UCSD-AML1 (cell line): ENCODE measurements around the gene IGFBP4.
A peak's percentile ranks its signal among the peaks of the same experiment; 100 is the strongest.

ENCODE experiments used
- DNase-seq: peaks from one replicate; lab custom pipeline; 2025; ENCODE audit not compliant: unreplicated experiment; lab: John Stamatoyannopoulos, UW

IGFBP4 gene

DNA sequence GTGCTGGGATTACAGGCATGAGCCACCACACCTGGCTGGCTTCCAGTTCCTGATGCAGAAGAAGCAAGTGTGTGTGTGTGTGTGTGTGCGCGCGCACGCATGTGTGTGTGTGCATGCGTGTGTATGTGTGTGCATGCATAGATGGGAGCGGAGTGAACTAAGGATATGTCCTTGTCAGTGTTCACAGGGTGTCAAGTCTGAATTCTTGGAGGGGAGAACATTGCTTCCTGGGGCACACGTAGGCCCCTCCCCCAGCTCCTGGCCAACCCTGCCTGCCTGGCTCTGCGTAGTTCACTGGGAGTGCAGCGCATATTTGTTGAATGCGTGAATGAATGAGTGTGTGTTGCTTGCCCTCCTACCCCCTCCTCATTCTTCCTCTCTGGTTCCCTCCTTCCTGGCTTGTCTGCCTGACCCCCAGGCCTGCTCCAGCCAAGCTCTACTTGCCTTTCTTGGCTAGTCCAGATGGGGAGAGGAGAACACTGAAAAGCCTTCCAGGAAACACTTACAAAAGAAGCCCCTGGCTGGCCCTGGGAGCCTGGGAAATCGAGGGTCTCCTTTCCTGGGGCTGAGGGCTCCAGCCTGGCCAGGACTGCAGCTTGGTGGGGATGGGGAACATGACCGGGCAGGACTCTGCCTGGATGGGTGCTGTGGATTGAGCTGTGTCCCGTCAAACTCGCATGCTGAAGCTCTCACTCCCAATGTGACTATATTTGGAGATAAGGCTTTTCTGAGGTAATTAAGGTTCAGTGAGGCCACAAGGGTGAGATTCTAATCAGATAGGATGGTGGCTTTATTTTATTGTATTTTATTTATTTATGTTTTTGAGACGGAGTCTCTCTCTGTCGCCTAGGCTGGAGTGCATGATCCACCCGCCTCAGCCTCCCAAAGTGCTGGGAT is 27.9 kb downstream of the IGFBP4 start:
- DNase-seq: no peak

- DNase-seq: no peak
Measured at GRCh38 chr17:40471846-40472732, 28.8 kb downstream of the IGFBP4 start.

DNA sequence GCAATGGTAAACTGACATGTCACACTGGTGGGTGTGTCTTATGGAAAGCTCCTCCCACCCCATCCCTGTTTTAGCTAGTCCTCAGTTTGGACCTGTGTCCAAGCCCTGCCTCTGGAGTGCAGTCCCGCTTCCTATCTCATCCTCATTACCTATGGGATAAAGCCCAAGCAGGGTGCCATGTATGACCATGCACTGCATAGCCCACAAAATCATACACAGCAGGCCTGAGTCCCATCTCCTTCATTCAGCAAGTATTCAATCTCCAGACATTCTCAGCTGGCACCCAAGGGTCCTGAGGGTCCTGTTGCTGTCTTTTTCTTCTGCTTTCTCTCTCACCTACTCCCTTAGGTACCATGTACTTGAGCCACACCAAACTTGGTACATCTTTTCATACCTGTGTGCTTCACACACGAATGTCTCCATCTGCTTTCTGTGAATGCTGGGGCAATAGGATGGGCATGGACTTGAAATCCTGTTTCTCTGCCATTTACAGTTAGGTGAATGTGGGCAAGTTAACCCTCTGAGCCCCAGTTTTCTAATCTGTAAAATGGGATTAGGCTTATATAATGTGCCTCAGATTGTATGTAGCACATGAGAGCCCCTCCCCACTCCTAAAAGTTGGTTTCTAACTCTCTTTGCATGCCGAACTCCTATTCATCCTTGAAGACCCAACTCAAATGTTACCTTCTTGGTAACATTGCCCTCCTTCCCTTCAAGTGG is 29.6 kb downstream of the IGFBP4 start:
- DNase-seq: no peak

DNA sequence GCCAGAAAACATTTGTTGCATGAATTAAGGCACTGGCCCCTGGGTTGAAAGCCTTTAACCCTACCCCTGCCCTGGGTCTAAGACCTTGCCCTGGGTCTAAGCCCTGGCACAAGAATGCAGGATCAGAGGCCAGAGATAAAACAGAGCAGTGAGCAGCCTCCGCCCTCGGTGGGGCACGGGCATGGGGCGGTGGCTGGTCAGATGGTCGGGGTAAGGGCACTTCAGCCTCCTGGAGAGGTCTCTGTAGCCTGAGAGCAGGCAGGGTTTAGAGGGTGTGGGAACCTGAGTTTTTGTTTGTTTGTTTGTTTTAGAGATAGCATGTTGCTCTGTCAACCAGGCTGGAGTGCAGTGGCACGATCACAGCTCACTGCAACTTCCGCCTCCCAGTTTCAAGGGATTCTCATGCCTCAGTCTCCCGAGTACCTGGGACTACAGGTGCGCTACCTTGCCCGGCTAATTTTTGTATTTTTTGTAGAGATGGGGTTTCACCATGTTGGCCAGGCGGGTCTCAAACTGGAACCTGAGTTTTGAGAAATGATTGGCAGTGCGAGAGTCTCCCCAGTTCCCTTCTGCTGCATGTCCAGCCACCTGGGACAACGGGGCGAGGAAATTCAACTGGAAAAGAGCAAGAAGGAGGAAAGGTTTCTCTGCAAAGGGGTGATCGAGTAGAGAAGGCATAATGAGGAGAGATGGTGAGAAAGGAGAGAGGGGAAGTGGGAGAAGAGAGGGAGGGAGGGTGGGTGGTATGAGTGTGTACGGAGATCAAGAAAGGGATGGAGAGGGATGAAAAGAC is 30.5 kb downstream of the IGFBP4 start:
- DNase-seq: no peak

DNA sequence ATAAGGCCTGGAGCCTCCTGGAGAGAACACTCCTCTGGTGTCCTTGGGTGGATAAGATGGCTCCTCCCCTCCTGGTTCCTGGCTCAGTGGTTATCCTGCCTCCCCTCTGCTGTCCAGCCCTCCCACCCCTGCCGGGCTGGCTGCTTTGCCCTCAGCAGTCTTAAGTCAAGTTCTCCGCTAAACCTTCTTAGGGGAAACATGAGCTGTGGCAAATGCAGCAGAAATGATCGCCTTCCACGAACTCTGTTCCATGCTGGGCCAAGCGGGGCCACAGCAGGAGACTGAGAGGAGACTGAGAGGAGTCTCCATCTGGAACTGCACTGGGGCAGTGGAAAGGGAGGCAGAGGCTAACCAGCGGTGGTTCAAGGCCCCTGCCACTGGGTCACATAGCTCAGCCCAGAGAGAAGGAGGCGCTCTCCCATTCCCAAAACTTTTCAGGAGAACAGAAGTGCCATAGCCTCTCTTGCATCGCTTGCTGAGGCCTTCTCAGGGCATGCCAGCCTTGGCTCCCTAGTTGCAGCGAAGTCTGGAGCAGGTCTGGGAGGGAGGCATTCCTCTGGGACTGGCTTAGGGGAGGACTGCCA is 31.3 kb downstream of the IGFBP4 start:
- no peak for DNase-seq

DNA sequence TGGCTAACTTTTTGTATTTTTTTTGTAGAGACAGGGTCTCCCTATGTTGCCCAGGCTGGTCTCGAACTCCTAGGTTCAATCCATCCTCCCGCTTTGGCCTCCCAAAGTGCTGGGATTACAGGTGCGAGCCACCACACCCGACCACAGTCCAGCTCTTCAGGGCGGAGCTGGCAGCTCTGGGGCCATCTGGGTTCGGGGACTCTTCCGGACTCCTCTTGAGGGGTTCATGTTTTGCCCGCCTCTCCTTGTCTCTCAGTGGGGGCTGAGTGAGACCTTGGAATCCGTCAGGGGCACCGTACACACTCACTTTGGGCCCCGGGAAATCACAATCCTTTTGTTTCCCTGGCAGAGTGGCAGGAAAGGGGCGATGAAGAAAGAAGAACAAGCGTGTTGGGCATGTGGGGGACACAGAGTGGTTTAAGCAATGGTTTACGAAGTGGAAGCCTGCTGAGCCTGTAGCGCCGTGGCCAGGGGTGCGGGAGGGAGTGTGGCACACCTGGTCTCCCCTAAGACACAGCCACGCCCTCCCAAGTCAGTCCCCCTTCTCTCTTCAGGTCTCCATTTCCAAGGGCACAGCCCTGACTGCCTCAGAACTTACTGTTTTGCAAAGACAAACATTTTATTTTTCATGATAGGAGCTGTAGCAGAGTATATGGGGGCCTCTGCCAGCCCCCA is 32.1 kb downstream of the IGFBP4 start:
- DNase-seq: no peak

DNA sequence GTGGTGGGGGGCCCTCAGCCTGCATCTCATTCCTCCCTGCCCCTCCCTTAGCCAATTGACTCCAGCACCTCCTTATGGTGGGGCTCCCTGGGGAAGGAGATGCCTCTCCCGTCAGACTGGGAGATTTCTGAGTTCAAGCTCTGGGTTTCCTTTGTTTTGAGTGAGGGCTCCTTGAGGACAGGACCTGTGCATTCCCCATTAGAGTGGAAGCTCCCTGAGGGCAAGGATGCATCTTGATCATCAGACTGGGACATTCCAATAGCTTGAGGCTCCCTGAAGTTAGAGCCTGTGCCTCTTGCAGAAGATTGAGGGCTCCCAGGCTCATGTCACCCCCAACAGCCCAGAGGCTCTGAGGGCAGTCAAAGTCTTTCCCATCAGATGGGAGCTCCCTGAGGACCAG is 34.5 kb downstream of the IGFBP4 start:
- DNase-seq: no peak

DNA sequence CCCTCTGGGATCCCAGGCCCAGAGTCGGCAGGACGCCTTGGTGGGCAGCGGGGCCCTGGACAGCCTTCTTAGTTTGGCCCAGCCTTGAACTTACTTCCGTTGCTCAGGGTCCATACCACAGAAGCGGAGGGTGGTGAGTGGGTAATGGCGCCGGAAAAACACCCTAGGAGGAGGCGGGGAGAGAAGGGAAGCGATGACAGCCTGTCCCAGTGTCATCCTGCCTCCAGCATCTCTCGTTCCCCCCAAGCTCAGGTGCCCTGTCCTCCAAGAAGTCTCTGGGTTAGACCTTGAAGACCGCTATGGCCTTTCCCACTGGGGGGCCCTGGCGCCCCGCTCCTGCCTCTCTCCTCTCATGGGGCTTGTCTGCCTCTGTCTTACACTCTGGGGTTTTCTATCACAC is 35.2 kb downstream of the IGFBP4 start:
- DNase-seq: no peak

GRCh38 chr17:40479754-40480480 is 36.7 kb downstream of the IGFBP4 start:
- DNase-seq: no peak

GRCh38 chr17:40480501-40481003 is 37.3 kb downstream of the IGFBP4 start:
- DNase-seq: peak; percentile 39

DNA sequence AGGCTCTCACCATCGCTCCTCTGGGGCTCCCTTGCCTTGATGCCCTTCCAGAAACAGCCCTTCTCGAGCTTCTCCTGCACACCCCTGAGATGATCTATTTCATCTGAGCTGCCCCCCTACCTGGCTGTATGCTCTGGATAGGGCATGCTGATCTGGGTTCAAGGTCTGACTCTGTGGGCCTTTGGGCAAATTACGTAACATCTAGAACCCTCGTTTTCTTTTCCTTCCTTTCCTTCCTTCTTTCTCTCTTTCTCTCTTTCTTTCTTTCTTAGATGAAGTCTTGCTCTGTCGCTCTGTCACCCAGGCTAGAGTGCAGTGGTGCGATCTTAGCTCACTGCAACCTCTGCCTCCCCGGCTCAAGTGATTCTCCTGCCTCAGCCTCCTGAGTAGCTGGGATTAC is 37.9 kb downstream of the IGFBP4 start:
- no peak for DNase-seq

DNA sequence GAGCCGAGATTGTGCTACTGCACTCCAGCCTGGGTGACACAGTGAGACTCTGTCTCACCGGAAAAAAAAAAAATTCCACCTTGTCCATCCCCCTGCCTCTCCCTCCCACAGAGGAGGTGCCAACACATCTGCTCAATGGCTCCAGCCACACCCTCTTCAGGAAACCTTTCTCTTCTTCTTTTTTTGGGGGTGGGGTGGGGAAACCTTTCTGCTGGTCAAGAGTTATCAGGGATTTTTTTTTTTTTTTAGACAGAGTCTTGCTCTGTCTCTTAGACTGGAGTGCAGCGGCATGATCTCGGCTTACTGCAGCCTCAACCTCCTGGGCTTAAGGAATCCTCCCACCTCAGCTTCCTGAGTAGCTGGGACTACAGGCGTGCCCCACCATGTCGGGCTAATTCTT is 39.5 kb downstream of the IGFBP4 start:
- no peak for DNase-seq

GRCh38 chr17:40483679-40484078 is 40.4 kb downstream of the IGFBP4 start:
- DNase-seq: no peak

- DNase-seq: no peak
Measured at GRCh38 chr17:40484285-40484972, 41.2 kb downstream of the IGFBP4 start.

DNA sequence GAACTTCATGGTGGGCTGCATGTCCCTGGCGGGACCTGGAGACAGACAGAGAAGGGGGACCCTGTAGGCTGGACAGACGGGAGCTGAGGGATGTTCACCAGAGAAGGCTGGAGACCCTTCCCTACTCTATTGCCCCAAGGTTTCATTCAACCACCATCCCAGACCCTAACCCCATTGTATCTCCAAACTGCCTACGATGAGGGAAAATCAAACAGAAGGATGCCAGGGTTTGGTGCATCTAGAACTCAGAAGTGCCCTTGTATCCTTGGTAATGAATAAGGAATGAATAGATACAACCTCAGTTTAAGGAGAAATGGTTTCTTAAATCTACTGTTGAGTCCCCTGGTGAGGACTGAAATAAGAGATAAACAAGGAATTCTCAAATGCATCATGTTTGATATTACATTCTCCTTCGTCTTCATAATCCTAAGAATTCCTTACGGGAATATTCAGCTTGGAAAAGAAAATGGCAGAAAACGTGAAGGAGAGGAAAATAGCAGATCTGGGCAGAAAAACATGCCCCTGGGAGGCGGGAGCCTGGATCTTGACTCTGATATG is 41.8 kb downstream of the IGFBP4 start:
- no peak for DNase-seq

DNA sequence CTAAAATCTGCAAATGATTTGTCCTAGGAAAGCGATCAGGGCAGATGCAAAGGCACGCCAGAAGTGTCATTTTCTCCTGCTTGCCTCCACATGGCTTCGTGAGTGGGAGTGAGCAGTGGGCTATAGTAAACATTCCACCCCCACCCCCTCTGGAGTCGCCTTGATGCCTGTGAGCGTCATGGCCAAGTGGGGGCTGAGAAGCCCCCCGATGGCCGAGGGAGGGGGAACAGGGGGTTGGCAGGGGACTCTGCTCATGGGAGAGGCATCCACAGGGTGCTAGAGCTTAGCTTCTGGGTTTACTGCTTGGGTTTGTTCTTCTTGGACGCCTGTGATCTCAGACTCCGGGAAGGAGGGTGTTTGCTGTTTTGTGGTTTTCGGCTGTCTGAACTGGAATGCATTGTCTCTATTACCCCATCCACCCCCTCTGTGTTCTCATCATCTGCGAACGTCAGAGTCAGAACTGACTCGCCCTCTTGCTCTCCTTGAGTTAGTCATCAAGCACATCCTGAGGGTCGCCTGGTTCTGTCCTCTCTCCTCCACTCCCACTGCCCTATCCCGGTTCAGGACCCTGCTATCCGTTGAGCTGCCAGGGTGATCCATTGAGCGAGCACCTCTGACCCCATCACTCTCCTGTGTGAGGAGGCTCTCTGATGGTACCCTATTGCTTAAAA is 42.7 kb downstream of the IGFBP4 start:
- no peak for DNase-seq
